NCI-H510A treated with DMSO at 0.1 percent for 48 hours (cell line): ENCODE data around the gene DAPK1.

Experiments
- DNase-seq: peaks from one replicate; lab custom pipeline; 2025; lab: John Stamatoyannopoulos, UW

DAPK1 gene

GRCh38 chr9:87614397-87614796, 116.7 kb downstream of the DAPK1 start:
- DNase-seq, result no peak

- no peak for DNase-seq
Measured at GRCh38 chr9:87615136-87615535, 117.5 kb downstream of the DAPK1 start.

- DNase-seq, result no peak
Measured at GRCh38 chr9:87615547-87616148, 118.0 kb downstream of the DAPK1 start.

DNA sequence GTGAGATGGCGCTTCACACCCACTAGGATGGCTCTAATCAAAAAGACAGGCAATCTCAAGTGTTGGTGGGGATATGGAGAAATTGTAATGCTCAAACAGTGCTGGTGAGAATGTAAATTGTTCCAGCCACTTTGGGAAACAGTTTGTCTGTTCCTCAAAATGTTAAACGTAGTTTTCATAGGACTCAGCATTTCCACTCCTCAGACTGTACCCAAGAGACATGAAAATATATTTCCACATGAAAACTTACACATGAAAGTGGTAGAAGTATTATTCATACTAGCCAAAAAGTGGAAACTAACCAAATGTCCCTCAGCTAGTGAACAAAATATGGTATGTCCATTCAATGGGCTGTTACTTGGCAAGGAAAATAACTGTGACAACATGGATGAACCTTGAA, 120.6 kb downstream of the DAPK1 start:
- DNase-seq, result no peak

GRCh38 chr9:87618931-87619330, 121.3 kb downstream of the DAPK1 start:
- DNase-seq, result no peak

DNA sequence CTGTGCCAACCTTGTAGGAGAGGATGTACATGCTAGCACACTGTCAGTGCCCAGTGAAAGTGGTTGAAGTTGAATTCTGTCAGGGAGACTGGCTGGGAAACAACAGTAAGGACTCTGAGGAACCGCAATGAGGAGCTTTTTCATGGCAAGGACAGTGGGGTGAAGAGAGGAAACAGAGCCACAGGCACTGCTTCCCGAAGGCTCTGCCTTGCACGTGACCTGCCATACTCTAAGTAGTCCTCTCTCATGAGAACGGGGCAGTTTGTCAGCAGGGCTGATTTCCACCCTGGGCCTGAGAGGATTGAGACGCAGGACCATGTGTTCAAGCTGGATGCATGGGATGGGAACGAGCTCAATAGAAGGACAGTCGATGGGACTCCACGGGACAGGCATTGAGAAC, 121.7 kb downstream of the DAPK1 start:
- DNase-seq, result no peak

- DNase-seq, result no peak
Measured at GRCh38 chr9:87620731-87621322, 123.2 kb downstream of the DAPK1 start.

DNA sequence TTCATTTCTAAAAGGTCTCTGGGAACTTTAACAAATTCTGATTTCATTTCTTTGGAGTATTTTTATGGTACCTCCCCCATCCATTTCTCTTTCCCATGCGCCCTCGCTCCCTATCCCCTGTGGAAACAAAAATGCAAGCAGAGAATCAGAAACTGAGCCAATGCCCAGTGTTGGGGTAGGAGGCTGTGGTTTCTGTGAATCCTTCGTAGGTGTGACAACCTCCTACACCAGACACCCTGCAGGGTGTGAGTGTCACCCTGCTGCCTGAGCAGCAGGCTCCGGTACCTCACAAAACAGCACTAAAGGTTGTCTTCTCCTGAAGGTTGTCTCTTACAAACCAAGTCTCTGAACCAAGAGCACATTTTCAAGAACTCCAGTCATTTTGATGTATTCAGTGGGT, 124.4 kb downstream of the DAPK1 start:
- DNase-seq, result no peak

GRCh38 chr9:87622923-87623322, 125.3 kb downstream of the DAPK1 start:
- DNase-seq, result no peak

GRCh38 chr9:87628346-87628745, 130.7 kb downstream of the DAPK1 start:
- no peak for DNase-seq

GRCh38 chr9:87629104-87629503, 131.4 kb downstream of the DAPK1 start:
- DNase-seq, result no peak

- no peak for DNase-seq
Measured at GRCh38 chr9:87630266-87630665, 132.6 kb downstream of the DAPK1 start.

DNA sequence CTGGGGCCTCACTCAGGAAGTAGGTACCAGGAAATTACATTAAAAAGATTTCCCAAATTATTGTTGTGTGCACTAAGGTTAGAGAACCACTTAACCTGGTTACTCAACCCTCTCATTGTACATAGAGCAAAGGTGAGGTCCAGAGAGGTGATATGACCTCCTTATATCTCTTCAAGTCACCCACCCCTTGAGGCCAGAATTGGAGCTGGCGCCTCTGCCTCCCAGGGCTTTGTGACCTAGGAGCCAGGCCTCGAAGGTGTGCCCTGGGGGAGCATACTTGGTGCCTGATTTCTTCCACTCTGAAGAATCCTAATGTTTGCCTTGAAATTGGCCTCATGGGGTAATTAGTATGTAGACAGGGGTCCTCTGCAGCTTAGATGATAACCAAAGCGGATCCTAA, 133.2 kb downstream of the DAPK1 start:
- DNase-seq, result no peak

DNA sequence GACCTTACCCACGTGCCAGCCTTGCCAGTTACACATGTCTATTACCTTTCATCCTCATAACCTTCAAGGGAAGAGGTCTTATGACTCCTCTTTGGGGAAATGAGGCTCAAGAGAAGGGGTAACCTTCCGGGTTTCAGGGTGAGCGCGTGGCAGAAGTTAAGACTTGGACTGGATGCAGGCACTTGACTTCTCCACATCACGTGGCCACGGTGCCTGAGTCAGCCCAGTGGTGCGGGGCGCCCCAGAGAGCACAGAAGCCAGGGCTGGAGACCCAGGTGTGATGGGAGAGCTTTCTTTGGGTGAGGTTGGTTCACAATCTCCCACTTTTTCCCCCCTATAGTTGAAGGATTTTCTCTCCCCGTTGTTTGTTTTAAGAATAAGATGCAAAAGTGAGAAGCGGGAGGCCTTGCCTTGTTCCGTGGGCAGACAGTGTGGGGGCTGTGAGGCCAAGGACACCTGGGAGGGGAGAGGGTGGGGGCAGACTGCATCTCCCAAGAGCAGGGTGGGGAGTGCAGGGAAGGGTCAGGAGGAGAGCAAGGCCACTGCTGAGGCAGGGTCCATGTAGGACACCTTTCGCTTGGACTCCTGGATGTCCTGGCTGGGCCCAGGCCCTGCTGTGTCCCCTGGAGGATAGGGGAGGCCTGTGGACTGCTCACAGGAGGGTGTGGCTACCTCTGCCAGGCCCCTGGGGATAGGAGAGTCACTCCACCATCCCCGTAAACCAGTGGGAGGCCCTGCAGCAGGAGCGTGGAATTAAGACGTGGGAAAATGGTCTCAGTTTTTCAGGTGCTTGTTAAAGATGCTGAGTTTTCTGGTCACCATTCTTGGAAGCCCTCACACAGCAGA, 138.2 kb downstream of the DAPK1 start:
- no peak for DNase-seq

DNA sequence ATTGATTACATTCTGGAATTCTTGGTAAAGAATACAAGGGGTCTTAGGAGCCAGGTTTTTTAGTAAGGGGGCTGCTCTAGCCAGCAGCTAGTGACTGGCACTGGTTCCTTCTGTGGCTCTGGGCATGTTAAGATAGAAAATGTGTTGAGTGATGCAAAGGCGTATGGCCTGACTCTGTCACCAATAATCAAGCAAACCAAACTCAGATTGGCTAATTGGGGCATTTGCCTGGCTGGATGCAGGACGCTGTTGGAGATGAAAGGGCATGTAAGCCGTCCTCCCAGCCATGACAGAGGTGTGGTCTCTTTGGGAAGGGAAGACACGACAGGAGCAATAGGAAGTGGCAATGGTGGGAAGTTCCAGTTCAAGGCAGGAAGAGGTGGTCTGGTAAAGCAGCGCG, 140.6 kb downstream of the DAPK1 start:
- DNase-seq, result no peak

DNA sequence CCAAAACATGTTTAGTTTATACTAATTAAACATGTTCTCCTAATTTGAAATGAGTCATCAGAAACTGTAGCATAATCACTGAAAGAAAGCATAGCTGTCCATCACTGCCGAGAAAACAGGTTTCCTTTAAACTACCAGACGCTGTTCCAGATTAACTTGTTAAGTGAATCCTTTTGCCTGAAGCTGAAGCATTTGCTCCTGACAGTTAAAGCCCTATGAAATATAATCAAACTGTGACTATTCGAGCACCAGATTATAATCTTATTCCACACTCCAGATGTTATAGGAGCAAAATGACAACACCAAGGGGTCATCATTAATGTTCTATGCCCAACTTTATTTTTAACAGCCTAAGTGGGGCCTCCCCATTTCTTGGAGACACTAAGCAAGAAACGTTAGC, 142.3 kb downstream of the DAPK1 start:
- DNase-seq, result no peak

- DNase-seq, result no peak
Measured at GRCh38 chr9:87640385-87640795, 142.7 kb downstream of the DAPK1 start.

DNA sequence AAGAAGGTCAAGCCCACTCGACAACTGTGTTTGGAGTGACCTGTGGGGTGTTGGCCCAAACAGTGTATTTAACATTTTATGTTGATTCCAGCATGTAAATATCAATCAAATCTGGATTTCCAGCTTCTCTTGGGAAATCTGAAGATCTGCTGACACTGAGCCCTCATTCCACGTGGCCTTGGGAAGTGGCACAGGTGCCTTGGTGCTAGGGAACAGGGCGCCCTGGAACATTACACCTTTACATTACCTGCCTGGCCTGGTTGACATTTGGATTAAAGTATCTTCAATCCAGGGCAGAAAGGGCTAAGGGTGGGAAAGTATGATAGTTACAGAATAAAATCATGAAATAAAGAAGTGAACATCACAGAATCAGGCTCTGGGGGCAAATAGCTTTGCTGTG, 143.4 kb downstream of the DAPK1 start:
- DNase-seq, result no peak

DNA sequence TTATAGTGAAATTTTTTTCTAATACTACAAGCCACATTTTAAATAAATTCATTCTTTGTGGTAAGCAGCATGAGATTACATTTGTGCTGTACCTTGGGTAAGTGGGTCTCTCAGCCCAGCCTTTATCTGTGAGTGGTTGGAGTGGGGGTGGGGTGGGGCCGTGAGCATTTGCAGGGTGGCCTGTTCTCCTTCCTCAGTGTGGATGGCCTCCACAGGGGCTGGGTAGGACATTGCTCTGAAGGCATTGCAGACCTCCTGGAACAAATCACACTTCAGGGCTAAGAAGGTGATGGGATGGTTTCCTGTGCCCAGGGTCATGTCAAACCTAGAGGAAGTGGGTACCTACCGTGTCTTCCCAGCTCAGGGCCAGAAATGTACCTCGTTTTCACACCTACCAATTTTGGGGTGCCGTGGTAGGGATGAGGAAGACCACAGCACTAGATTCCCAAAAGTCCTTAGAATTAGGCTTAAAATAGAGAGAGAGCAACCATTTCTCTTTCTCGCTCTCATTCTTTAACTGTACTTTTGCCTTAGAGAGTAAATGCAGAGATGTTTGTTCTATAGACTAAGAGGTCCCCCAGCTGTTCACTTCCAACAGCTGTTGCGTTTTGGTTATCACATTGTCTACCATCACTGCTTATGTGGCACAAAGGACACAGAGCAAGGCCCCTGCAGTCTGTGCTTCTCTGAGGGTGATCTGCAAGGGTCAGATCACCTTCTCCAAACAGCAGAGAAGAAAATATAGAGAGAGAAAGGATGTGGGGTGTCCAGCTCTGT, 144.9 kb downstream of the DAPK1 start:
- DNase-seq, result no peak

GRCh38 chr9:87643107-87643650, 145.5 kb downstream of the DAPK1 start:
- no peak for DNase-seq

GRCh38 chr9:87643778-87644570, 146.3 kb downstream of the DAPK1 start:
- no peak for DNase-seq
